Hematopoietic multipotent progenitor cell treated with erythropoietin and hydrocortisone succinate and interleukin-3 and kit ligand, for 4 days (in vitro differentiated cells): ENCODE measurements around the gene SIM2.

Experiments
- DNase-seq: peaks from one replicate; pipeline ENCODE4 v3.0.0-alpha.2; 2015

Gene SIM2

DNA sequence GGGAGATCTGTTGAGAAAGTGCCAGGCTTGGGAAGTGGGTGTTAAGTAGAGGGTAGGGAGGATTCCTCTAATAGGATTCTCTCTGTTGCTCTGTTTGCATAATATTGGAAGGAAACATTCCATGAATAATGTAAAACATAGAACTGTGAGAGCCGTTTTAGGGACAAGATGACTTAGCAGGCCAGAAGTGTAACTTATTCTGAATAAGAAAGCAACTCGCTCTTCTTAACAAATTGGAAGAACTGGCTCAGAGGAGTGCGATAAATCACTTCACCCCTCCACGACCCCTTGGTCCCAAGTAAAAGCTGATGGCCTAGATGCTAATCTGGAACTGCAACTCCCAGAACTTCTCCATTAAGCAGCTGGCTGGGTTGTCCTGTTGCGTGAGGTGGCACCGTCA, 19.1 kb downstream of the SIM2 start:
- DNase-seq, result no peak

DNA sequence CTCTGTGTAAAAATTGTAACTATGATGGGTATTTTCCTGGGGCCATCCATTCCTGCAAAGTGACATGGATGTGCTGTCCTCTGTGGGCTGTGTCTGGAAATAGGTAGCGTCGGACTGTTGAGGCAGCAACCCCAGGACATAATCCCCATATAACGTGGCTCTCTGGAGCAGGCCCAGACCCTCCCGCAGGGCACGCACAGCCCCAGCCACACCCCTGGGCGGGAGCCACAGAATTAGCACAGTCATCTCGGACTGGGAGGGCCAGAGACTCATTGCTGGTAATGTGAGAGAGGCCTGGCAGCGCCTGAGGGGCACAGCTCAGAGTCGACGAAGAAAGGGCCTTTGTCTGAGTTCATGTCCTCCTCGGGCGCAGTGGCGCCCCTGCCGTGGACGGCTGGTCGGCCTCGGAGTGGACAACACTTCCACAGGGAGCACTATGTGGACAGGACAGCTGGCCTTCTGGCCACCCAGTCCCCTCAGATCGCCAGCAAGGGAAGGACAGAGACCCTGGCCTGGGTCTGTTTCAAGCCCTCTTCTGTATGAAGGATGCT, 20.1 kb downstream of the SIM2 start:
- DNase-seq, result no peak

DNA sequence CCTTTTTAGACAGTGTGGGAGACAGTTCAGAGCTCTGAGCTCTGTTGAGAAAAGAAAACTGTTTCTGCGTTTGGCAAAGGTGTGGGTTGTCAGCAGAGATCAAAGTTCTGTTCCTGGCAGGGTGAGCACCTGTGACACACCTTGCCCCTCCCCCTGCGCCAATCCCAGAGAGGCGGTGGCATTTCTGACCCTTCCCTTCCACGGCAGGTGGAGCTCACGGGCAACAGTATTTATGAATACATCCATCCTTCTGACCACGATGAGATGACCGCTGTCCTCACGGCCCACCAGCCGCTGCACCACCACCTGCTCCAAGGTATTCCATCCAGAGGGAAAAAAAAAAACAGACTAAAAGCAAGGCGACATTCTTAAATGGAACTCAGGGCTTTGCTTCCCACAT, 20.7 kb downstream of the SIM2 start:
- no peak for DNase-seq

DNA sequence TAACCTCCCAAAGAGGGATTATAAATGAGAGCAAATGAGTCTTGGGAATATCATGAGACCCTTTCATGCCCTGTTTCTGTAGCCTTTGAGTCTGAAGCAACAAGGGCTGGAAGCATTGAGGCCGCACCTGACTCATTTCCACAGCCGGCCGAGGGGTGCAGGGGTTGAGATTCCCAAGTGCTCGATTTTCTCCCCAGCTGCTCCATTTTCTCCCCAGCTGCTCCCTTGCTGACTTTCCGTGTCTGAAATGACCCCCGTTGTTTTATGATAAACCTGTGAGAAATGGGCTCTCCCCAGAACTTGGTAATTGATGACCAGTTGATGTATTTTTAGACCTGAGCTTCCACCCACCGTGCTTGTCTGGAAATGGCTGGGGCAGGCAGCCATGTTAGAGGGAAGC, 22.9 kb downstream of the SIM2 start:
- no peak for DNase-seq

DNA sequence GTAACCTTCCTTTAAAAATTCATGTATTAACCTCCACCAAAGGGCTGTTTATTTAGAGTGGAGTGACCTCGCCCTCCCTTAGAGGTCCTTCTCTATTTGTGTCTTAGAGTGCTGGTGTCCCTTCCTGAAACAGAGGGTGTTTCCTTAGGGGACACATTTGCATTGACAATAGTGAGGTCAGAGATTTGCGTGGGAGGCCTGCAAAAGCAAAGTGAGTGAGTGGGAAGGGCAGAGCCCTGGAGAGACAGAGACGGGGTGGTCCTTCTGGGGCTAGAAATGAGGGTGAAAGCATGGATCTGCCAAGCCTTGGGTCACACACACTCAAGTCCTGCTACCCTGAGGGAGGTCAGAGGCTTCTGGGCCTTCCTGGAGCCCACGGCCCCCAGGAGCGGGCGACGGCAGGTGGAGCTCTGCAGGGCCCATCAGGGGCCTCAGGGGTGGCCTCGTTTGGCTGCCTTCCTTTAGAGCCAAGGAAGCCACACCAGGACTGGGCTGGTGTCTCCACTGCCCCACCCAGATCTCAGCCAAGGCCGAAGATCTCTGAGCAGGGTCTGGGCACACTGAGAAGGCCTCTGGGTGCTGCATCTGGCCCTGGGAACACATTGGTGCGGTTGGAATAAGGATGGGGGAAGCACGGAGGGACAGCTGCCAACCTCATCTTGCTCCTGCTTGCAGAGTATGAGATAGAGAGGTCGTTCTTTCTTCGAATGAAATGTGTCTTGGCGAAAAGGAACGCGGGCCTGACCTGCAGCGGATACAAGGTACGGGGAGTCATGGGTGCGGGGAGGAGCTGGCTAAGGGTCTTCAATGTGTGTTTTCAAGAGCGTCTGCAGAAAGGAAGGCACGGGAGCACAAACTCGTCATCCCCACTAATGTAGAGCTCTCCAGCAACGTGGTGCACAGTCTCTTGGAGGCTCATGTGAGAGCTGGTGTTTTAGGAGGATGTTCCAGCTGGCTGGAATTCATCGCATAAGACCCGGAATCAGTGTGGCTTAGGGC, 23.8 kb downstream of the SIM2 start:
- no peak for DNase-seq

DNA sequence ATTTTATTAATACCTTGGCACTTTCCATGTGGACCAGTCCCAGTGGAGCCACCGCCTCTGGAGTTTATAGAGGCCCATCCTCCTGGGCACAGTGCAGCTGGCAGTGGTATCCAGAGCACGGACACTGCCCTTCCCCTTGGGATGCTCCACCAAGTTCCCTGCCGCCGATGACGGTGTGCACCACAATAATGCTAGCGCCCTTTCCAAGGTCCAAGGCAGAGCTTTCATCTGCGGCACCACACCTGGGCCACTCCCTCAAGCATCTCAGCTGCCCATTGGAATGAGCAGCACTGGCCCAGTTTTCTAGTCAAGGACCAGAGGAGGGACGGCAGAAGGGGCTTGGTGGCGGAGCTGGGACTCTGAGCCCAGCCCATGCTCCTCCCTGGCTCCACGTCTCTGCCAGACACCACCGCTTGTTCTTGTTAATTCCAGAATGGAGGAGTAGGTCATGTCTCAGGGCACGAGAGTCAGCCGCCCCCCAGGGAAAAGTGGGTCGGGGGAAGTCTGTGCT, 24.5 kb downstream of the SIM2 start:
- DNase-seq, result no peak

DNA sequence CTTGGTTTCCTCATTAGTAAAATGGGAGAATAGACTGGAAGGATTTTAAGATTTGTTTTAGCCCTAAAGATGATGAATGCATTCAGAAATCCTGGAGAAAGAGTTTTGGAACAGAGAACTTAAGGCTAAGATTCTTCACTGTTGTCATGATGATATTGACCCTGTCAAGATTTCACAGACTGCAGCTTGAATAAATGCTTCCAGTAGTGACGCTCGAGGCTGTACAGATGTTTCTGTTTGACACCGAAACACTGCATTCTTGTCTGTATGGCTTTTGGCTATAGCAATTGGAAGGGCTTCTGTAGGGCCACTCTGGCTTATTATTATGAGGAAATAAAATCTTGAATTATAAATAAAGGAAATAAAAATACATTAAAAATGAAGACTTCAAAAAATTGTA, 25.7 kb downstream of the SIM2 start:
- DNase-seq, result no peak

DNA sequence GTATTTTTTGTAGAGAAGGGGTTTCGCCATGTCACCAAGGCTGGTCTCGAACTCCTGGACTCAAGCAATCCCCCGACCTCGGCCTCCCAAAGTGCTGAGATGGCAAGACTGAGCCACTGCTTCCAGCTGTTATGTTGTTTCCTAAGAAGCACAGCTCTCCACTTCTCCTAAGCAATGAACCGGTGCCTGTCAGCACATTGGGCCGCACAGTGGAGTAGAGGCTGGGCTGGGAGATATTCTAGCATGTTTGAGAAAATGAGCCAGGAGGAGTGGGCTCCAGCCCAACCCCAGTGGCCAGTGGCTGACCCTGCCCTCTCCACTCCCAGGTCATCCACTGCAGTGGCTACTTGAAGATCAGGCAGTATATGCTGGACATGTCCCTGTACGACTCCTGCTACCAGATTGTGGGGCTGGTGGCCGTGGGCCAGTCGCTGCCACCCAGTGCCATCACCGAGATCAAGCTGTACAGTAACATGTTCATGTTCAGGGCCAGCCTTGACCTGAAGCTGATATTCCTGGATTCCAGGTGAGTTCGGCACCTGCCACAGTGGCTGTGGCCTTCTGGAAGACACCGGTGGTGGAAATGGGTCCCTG, 27.0 kb downstream of the SIM2 start:
- no peak for DNase-seq

DNA sequence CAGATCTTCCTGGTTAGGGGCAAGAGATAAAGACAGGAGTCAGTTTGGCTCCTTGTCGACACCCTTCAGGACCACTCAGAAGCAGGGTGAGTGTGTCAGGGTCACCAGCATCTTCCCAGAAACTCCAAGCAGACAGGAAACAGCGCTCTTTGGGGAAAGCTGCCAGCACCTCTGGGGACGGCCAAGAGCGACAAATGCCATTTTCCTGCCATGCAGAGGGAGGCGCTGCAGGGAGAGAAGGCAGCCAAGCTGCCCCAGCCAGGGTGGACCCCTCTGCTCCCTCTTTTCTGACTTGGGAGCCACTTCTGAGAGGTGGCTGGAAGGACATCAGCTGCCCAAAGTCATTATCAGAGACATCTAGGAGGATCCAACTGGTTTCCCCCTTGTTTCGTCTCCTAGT, 29.0 kb downstream of the SIM2 start:
- no peak for DNase-seq

DNA sequence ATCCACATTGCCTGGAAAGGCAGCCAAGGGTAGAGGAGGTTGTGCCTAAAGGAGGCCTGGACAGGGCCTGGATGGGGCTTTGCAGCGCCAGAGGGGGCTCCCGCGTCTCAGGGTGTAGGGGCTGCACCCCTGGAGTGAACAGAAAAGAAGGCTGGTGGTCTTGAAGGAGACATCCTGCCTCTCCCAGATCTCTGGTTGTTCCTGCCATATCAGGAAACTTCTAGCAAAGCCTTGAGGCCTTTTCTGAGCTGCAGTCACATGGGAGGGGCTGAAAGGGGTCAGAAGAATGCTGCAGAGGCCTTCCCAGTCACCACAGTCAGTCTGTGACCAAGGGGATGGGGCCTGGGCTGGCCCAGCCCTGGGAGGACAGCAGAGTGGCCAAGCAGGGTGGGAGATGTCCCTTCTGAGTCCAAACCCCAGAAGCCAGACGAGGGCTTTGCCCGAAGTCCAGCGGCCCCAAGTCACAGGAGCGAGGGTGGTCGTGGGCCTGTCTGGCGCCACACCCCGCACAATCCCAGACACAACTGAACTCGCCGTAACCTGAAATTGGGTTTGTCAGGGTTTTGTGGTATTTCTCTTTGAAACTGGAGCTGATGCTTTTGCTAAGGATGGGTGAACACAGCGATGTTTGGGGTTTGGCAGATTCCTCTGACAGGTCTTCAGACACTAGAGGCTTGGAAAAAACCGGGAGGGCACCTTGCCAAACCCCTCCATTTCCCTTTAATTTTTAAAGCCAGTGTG, 29.6 kb downstream of the SIM2 start:
- no peak for DNase-seq

DNA sequence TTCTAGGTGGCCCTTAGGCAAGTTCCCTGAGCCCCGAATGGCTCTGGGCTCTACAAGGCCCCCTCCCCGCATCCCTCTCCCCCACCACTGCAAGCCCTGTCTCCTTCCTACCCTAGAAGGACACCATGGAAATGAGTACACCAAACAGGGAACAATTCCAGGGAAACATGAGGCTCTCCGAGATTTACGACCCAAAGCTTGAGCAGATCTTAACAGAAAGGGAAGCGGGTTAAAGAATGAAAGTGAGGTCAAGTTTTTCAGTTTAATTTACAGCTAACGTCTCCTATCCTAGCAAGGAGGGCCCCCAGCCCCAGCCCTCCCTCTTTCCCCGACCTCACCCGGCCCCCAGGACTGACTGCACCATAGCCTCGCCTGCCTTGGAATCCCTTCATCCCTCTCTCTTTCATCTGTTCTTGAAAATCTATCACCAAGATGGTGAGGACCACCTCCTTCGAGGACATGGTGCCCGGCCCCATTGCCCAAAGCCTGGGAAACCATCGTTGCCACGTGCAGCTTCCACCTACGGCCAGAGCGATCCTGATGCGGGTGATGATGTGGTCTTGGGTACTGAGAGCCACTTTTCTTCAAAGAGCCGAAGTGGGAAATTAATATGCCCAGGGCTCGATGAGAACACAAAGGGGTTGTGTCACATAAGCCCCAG, 30.5 kb downstream of the SIM2 start:
- DNase-seq, result no peak

DNA sequence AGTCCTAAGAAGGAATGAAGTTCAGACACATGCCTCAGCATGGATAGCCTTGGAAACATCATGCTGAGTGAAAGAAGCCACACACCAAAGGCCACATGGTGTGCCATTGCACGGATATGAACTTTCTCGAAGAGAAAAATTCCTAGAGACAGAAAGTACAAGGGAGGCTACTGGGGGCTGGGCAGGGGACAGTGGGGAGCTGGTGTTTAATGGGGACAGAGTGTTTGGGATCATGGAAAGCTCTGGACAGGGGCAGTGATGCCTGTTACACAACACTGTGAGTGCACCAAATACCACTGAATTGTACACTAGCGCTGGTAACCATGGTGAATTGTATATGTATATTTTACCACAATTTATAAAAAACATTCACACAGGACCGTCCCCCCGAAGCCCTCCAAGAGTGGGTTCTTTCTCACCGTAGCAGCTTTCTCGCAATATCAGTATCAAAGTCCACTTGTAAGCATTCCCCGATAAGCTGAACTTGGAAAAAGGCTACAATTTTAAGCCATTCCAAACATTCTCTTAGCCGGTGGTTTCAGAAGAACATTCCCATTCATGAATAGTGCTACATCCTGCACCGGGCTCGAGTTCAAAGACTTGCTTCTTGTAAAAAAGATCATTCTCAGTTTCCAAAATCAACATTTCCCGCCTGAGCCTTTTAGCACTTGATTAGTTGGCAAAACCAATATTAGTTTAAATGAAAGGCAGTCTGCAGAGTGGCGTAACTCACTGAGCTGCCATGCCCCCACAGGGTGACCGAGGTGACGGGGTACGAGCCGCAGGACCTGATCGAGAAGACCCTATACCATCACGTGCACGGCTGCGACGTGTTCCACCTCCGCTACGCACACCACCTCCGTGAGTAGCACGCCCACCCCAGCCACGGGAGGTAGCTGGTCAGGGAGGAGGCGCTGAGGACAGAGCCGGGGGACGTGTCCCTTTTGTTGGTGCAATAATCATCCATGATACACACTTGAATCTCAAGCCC, 31.7 kb downstream of the SIM2 start:
- DNase-seq, result no peak

DNA sequence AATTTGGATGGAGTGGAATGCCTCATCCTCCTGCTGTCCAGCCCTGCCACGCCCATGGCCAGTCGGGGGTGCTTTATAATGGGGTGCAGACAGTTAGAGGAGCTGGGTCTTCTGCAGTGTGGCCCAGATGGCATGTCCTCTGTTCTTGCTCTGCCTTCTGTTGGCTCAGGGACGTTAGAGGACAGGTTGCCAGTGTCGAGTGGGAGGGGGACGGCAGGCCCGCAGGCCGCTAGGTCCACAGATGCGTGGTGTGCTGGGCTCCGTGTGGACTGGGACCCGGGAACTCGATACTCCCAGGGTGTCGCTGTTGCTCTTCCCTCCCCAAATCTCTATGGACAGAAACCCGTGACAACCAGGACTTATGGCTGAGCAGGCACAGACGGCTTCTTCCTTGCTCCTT, 33.3 kb downstream of the SIM2 start:
- DNase-seq, result no peak

DNA sequence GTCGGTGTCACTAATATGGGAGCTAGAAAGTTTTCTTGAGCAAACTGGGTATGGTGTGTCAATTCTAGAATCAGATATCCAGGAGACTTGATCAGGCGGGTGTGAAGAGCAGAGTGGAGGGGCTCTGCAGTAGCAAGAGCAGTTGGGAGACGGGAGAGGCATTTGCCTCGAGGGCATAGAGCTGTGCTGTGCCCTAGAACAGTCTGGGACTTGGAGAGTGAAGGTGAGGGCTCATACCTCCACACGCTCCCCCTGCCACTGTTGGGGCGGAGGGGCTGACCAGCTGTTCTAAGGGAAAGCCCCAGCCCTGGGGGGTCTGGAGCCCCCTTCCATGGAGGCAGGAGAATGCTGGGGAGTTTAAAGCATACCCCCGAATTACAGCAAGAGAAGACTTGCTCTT, 33.8 kb downstream of the SIM2 start:
- no peak for DNase-seq

DNA sequence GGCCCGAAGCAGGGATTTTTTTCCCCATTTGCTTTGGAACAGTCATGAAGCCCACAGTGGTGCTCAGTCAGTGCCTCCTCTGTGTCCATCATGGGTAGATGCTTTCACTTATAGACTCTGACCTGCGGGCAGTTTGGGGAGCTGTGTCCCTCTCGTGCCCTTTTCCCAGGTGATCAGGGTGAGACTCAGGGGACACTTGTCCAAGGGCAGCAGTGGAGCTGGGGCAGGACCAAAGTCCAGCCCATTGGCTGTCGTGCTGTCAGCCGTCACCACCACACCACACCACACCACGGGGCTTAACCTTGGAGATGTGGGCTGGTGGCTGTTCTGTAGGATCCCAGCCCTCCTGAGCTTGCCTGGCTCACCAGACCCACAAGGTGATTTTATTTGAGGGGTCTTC, 34.9 kb downstream of the SIM2 start:
- no peak for DNase-seq

DNA sequence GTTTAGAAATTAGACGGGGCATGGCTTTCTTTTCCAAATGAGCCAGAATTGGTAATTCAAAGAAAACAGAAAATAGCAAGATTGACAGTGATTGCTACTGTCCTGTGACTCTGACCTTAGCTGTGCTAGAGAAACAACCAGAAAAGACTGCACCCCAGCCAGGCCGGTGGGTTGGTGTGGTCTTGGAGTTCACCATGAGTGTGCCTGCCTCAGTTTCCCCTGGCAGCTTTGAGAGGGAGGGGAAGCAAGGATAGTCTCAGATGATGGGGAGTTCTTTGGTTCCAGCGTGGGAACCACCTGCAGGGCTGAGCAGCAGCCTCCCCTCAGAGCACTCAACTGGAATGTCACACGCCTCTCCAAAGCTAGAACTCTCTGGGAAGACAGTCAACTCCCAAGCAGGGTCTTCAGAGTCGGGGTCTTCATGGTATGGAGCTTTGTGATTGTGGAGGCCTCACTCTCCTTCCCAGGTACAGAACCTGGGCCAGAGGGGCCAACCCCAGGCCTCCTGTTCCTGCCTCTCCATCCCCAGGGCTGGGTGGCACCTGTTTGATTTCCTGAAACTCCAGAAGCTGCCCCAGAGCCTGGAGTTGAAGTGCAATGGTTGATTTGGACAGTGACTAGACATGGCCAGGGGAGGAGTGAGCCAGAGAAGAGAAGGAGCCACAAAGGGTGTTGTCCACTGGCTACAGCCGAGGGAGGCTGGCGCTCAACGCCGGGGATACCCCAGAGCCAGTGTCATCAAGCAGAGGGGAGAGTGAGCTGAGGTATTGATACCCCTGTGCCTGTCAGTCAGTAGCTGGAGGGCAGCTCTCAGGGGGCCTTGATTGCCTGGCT, 35.7 kb downstream of the SIM2 start:
- DNase-seq, result no peak

DNA sequence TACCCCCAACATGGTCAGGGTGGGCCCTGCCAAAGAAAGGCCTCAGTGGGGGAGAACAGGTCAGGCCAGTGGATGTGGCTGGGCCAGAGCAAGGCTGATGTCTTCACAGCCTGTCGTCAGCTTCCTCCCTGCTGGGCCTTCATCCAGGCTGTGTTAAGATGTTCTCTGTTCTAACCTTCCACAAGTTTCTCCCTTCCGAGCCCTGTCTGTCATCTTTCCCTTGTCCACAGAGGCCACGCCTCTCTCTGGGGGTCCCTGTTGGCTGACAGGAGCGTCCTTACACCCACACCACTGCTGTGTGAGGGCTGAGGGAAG, 36.2 kb downstream of the SIM2 start:
- no peak for DNase-seq

DNA sequence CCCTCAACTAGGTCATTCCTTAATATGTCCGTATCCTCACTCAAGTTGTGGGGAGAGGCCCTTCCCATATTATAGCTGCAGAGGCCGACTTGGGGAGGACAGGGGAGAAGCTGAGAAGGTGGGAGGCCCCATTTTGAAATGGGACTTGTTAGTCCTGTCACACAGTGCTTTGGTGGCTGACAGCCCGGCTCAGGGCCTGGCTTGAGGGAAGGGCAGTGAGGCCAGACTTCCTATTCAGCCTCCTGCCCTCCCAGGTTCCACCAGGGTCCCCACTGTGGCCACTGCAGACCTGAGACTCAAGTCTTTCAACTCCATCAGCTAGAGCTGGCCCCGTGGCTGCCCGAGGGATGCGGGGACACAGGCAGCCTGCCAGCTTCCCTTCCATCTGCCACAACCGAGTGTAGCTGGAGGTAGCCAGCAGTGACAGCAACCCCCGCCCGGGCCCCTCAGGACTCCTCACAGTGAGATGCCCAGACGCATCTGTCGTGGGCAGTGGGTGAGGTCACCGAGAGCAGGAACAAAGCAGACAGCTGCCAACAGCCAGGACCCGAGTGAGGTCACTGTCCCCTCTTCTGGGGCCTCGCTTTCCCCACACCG, 36.9 kb downstream of the SIM2 start:
- no peak for DNase-seq

DNA sequence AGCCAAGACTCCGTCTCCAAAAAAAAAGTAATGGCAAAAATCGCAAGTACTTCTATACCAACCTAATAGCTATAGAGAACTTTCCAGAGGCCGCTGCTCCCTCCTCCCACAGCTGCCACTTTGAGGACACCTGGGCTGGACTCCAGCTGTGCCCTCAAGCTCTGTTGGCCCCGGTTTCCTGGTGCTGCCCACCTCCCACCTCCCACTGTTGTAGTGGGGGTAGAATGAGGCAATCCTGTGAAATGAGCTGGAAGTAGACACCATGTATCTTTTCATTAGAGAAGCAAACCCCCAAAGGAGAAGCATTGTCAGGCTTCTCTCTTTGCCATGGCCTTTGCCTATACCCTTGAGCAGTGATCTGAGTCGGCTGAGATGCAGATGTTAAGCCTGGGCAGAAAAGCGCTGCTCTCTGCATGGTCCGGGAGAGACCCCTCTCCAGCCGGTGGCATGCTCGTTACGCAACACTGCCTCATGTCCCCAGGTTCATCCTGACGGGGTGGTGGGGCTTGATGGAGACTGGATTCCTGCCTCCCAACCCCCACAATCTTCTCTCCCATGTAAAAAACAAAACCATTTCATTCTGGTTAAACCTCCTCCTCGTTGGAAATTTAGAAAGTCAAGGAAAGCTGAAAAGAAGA, 39.7 kb downstream of the SIM2 start:
- no peak for DNase-seq

DNA sequence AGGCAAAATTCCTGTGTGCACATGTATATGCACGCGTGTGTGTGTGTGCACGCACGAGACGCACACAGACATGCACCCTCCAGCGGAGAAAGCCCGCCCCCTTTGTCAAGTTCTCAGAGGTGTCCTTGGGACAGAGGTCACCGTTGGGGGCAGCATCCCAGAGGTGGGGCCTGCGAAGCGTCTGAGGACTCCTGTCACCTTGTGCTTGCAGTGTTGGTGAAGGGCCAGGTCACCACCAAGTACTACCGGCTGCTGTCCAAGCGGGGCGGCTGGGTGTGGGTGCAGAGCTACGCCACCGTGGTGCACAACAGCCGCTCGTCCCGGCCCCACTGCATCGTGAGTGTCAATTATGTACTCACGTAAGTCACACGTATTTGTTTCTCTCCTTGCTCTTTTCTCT, 42.6 kb downstream of the SIM2 start:
- DNase-seq, result no peak
